ENCODE measurements around the gene JAKMIP1.

GRCh38 chr4:6128221-6128850, 72.0 kb downstream of the JAKMIP1 start:
- TF ChIP-seq CTCF (IDR thresholded peaks at IDR 0.05), result no peak
- TF ChIP-seq EZH2phosphoT487 (IDR thresholded peaks at IDR 0.05), result no peak

Measured in neural progenitor cell (in vitro differentiated cells).